ENCODE measurements around the gene KRT73.
"Not testable (repeated sequence)": the region's sequence is repeated elsewhere in the genome, so short reads cannot be mapped to it uniquely, and the experiment has no call there.

Gene KRT73

GRCh38 chr12:52602552-52602951, 15.8 kb downstream of the KRT73 start:
- no peak for TF ChIP-seq CTCF (IDR thresholded peaks at IDR 0.05; ENCODE audit: insufficient read depth, low read length, missing control alignments)
- POLR2A ChIA-PET = no interaction called here
- no peak for DNase-seq (ENCODE audit: low read depth, low spot score)
- CTCF ChIA-PET = no interaction called here
- H3K4me3 ChIP-seq (ENCODE audit: low read depth, low read length) = no peak overlapping the region

- DNase-seq (ENCODE audit: low read depth, low spot score) = no peak
- POLR2A ChIA-PET = no interaction called here
- H3K4me3 ChIP-seq (ENCODE audit: low read depth, low read length) = no peak overlapping the region
- TF ChIP-seq CTCF (IDR thresholded peaks at IDR 0.05; ENCODE audit: insufficient read depth, low read length, missing control alignments) = no peak
- CTCF ChIA-PET = no interaction called here
Measured at GRCh38 chr12:52601671-52602070, 16.7 kb downstream of the KRT73 start.

- POLR2A ChIA-PET = no interaction called here
- H3K4me3 ChIP-seq (ENCODE audit: low read depth, low read length) = no peak within 1 kb of the TSS
- CTCF ChIA-PET = no interaction called here
- DNase-seq (ENCODE audit: low read depth, low spot score) = no peak
- no peak for TF ChIP-seq CTCF (IDR thresholded peaks at IDR 0.05; ENCODE audit: insufficient read depth, low read length, missing control alignments)
Measured at GRCh38 chr12:52600941-52601481, 17.3 kb downstream of the KRT73 start, which contains the start of gene KRT72. TSS of gene KRT72 (minus strand) at chr12:52601463. CDS start at chr12:52601452, 11 bp downstream.

GRCh38 chr12:52600475-52600874, 17.9 kb downstream of the KRT73 start:
- ChIA-PET CTCF (no interaction called here), POLR2A (no interaction called here)
- no peak for DNase-seq (ENCODE audit: low read depth, low spot score)
- no peak for TF ChIP-seq CTCF (IDR thresholded peaks at IDR 0.05; ENCODE audit: insufficient read depth, low read length, missing control alignments)
- no peak overlapping the region for H3K4me3 ChIP-seq (ENCODE audit: low read depth, low read length)

- DNase-seq (ENCODE audit: low read depth, low spot score) = no peak
- H3K4me3 ChIP-seq (ENCODE audit: low read depth, low read length) = no peak overlapping the region
- CTCF ChIA-PET = interaction anchor here (0.8 kb wide), 1 partner anchor 265 kb away, joined by 3 read pairs; no protein-coding TSS in a partner anchor
- TF ChIP-seq CTCF (IDR thresholded peaks at IDR 0.05; ENCODE audit: insufficient read depth, low read length, missing control alignments) = no peak
- POLR2A ChIA-PET = no interaction called here
Measured at GRCh38 chr12:52600071-52600470, 18.3 kb downstream of the KRT73 start.

- DNase-seq (ENCODE audit: low read depth, low spot score) = no peak
- CTCF ChIA-PET = interaction anchor here (0.8 kb wide), 1 partner anchor 267 kb away, joined by 3 read pairs; no protein-coding TSS in a partner anchor
- no peak for TF ChIP-seq CTCF (IDR thresholded peaks at IDR 0.05; ENCODE audit: insufficient read depth, low read length, missing control alignments)
- H3K4me3 ChIP-seq (ENCODE audit: low read depth, low read length) = no peak overlapping the region
- POLR2A ChIA-PET = no interaction called here
Measured at GRCh38 chr12:52598966-52599365, 19.4 kb downstream of the KRT73 start.

- POLR2A ChIA-PET = not testable (repeated sequence)
Measured at GRCh38 chr12:52594237-52594636, 24.1 kb downstream of the KRT73 start.

More at GRCh38 chr12:52594237-52594636, 24.1 kb downstream of the KRT73 start:
- CTCF ChIA-PET = interaction anchor here (1.7 to 23.1 kb wide), 4 partner anchors 9 to 280 kb away, joined by 4 to 951 read pairs (median 14); no protein-coding TSS in a partner anchor
- not testable (repeated sequence) for DNase-seq (ENCODE audit: low read depth, low spot score); H3K4me3 ChIP-seq (ENCODE audit: low read depth, low read length)

Measured in AG04449 (cell line).